ENCODE measurements around the gene MACROD1.

- TF ChIP-seq CTCF (IDR thresholded peaks at IDR 0.05) = no peak
- TF ChIP-seq POLR2A (IDR thresholded peaks at IDR 0.05) = no peak
Measured at GRCh38 chr11:64085906-64086257, 80.0 kb downstream of the MACROD1 start.
